Tibial artery (tissue), 4 donors: Measurements from ENCODE around the gene SELL.
"Not testable (repeated sequence)": the region's sequence is repeated elsewhere in the genome, so short reads cannot be mapped to it uniquely, and the experiment has no call there.

Source experiments
- DNase-seq, 2 donors: peaks; one replicate each; pipeline ENCODE4 v3.0.0-alpha.2; 2019
- H3K27ac ChIP-seq, 2 donors: fragments of 200-600 bp; sonication (generic) in 1 of 2; 1 replicate in 1 of 2; 2 replicates in 1 of 2; pipeline ENCODE4 v1.5.1; 2018 to 2019; ENCODE audit warnings: mild to moderate bottlenecking in 1 of 2
- H3K27me3 ChIP-seq, 2 donors: fragments of 200-600 bp; sonication (generic) in 1 of 2; one replicate each; pipeline versions ENCODE4 v1.5.1 to v1.6.0; 2016 to 2019
- H3K36me3 ChIP-seq, 3 donors: fragments of 200-600 bp; sonication (generic) in 2 of 3; one replicate each; pipeline ENCODE4 v1.5.1; 2016 to 2019; ENCODE audit warnings: mild to moderate bottlenecking in 2 of 3
- H3K4me1 ChIP-seq, 4 donors: fragments of 200-600 bp; sonication (generic) in 2 of 4; 1 replicate in 3 of 4; 2 replicates in 1 of 4; pipeline ENCODE4 v1.5.1; 2016 to 2019
- H3K4me3 ChIP-seq, 2 donors: fragments of 200-600 bp; sonication (generic) in 1 of 2; 1 replicate in 1 of 2; 2 replicates in 1 of 2; pipeline ENCODE4 v1.5.1; 2018 to 2019; ENCODE audit warnings: mild to moderate bottlenecking in 2 of 2
- H3K9me3 ChIP-seq, 3 donors: fragments of 200-600 bp; sonication (generic) in 1 of 3; one replicate each; pipeline ENCODE4 v1.5.1; 2016 to 2019
- intact Hi-C: fragments of 100-400 bp; cut with DNase I; formaldehyde crosslinking; loops from one replicate; pipeline ENCODE4 v1.15.0; 2023; ENCODE audit warnings: low total_unique reads
- TF ChIP-seq, protein P1 (sequence below), 2 experiments: fragments of 200-600 bp in 1 of 2; fragments of 450-650 bp in 1 of 2; IDR thresholded peaks; one replicate each; pipeline ENCODE4 v1.5.1; 2017 to 2019; ENCODE audit warnings: antibody characterized with exemption in 2 of 2, mild to moderate bottlenecking in 1 of 2, moderate library complexity in 1 of 2

Gene SELL

GRCh38 chr1:169722779-169723178, 11.4 kb upstream of the SELL start:
- no peak for DNase-seq
- Histone ChIP-seq H3K4me3 (no peak overlapping the region), H3K9me3 (no peaks in the 10 kb centered on the region), H3K27me3 (peaks cover 0 to 6% of the 10 kb centered on the region in 2 donors), H3K4me1 (no peaks in the 10 kb centered on the region), H3K27ac (no peak overlapping the region), H3K36me3 (no peaks in the 10 kb centered on the region)
- intact Hi-C loops, result no loop called here
- TF ChIP-seq, protein P1, sequence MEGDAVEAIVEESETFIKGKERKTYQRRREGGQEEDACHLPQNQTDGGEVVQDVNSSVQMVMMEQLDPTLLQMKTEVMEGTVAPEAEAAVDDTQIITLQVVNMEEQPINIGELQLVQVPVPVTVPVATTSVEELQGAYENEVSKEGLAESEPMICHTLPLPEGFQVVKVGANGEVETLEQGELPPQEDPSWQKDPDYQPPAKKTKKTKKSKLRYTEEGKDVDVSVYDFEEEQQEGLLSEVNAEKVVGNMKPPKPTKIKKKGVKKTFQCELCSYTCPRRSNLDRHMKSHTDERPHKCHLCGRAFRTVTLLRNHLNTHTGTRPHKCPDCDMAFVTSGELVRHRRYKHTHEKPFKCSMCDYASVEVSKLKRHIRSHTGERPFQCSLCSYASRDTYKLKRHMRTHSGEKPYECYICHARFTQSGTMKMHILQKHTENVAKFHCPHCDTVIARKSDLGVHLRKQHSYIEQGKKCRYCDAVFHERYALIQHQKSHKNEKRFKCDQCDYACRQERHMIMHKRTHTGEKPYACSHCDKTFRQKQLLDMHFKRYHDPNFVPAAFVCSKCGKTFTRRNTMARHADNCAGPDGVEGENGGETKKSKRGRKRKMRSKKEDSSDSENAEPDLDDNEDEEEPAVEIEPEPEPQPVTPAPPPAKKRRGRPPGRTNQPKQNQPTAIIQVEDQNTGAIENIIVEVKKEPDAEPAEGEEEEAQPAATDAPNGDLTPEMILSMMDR (IDR thresholded peaks at IDR 0.05), result no peak

DNA sequence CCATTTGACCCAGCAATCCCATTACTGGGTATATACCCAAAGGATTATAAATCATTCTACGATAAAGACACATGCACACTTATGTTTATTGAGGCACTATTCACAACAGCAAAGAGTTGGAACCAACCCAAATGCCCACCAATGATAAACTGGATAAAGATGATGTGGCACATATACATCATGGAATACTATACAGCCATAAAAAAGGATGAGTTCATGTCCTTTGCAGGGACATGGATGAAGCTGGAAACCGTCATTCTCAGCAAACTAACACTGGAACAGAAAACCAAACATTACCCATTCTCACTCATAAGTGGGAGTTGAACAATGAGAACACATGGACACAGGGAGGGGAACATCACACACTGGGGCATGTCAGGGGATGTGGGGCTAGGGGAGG, 3.7 kb upstream of the SELL start:
- H3K27ac ChIP-seq, H3K36me3 ChIP-seq, H3K27me3 ChIP-seq, intact Hi-C loops, DNase-seq, H3K4me3 ChIP-seq, H3K4me1 ChIP-seq: not testable (repeated sequence)
- peaks cover 0 to 11% (median 2%) of the 10 kb centered on the region in 3 donors for H3K9me3 ChIP-seq

- intact Hi-C loops, H3K4me3 ChIP-seq, H3K27ac ChIP-seq, H3K36me3 ChIP-seq, H3K4me1 ChIP-seq, H3K27me3 ChIP-seq, DNase-seq: not testable (repeated sequence)
- peaks cover 0 to 11% (median 2%) of the 10 kb centered on the region in 3 donors for H3K9me3 ChIP-seq
Measured at GRCh38 chr1:169713090-169713489, 1.7 kb upstream of the SELL start.

DNA sequence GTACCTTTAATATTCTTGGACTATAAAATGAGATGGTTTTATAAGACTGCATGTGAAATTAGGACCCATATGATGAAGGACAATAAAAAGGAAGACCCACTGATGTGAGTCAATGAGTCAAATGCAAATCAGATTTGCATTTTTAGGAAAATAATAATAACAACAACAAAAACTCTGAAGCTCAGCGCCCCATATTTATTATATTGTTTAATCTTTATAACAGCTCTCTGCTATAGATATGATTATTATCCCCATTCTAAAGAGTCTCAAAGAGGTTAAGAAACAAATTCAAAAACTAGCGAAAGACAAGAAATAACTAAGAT, 850 bp upstream of the SELL start:
- no peak overlapping the region for H3K27ac ChIP-seq
- H3K4me3 ChIP-seq, result no peak overlapping the region

DNA sequence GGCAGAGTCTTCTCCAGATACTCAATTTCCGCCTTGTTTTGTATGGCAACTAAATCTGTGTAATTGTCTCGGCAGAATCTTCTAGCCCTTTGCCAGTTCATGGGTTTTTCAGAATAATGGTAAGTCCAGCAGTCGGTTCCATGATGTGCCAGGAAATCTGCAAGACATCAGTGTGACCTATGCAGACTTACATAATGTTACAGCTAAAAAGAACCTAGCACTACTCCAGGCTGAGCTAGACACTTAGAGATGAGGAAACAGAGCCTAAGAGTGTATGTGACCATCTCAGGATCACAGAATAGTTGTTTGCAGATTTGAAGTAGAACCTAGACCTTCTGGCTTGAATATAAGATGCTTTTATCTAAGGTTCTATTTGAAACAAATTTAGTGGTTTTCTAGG, 2.8 kb downstream of the SELL start:
- Histone ChIP-seq H3K27ac (no peak overlapping the region), H3K36me3 (no peaks in the 10 kb centered on the region), H3K4me1 (peaks cover 0 to 3% (median 0%) of the 10 kb centered on the region in 4 donors), H3K27me3 (no peaks in the 10 kb centered on the region), H3K4me3 (no peak overlapping the region), H3K9me3 (peaks cover 0 to 5% (median 2%) of the 10 kb centered on the region in 3 donors)
- TF ChIP-seq, protein P1 (IDR thresholded peaks at IDR 0.05), result no peak
- intact Hi-C loops, result no loop called here
- no peak for DNase-seq

More for the DNA sequence above, 850 bp upstream of the SELL start:
- no peak for DNase-seq
- intact Hi-C loops, result no loop called here
- H3K4me1 ChIP-seq, result peaks cover 0 to 3% (median 0%) of the 10 kb centered on the region in 4 donors
- peaks cover 0 to 11% (median 2%) of the 10 kb centered on the region in 3 donors for H3K9me3 ChIP-seq
- H3K36me3 ChIP-seq, result no peaks in the 10 kb centered on the region
- no peaks in the 10 kb centered on the region for H3K27me3 ChIP-seq
- TF ChIP-seq, protein P1 (IDR thresholded peaks at IDR 0.05), result no peak

DNA sequence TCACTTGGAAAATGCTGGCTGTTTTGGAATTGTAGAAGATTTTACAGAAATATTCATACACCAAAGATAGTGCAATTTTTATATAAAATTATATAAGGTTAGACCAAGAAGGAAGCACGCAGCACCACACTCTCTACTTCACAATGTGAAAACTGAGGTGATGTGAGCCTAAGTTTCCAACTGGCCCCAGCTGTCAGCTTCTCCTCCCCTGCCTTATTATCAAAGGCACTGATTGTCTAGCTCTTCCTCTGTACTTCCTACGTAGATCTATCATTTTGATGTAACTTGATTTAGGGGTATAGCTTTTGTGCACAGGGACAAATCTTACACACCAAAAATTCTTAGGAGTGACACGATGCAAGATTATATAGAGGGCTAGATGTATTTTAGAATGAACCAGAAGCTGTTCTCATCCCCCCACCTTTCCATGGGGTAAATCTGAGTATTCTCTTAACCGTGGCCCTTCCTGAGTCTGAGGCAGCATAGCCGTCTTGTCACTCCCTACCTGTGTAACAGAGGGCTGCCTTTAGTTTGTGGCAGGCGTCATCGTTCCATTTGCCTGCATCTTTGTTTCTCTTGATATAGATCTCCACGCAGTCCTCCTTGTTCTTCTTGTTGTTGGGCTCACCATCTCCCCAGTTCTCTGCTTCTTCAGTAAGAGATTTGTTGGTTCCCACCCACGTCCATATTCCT, 3.4 kb downstream of the SELL start:
- intact Hi-C loops, result no loop called here
- Histone ChIP-seq H3K27me3 (no peaks in the 10 kb centered on the region), H3K27ac (no peak overlapping the region), H3K36me3 (no peaks in the 10 kb centered on the region), H3K4me3 (no peak overlapping the region), H3K9me3 (peaks cover 0 to 1% (median 0%) of the 10 kb centered on the region in 3 donors), H3K4me1 (peaks cover 0 to 3% (median 0%) of the 10 kb centered on the region in 4 donors)
- TF ChIP-seq, protein P1 (IDR thresholded peaks at IDR 0.05), result no peak
- DNase-seq, result no peak

DNA sequence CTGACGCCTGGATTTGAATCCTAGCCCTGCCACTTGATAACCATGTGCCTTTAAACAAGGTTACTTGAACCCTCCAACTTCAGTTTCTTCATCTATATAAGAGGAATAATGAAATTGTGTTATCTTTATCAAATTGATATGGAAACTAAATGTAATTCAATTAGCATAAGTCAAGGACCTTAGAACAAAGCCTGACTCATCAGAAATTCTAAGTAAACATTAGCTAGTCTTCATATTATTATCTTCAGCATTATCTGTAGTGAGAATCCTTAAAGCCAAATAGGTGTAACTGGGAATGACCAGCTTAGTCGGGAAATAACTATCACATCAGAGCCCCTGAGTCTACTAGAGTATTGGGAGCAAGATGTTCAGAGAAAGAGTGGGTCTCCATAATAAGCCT, 6.6 kb downstream of the SELL start:
- Histone ChIP-seq H3K9me3 (no peaks in the 10 kb centered on the region), H3K27me3 (no peaks in the 10 kb centered on the region), H3K4me1 (no peaks in the 10 kb centered on the region), H3K36me3 (no peaks in the 10 kb centered on the region), H3K4me3 (no peak overlapping the region), H3K27ac (no peak overlapping the region)
- DNase-seq, result no peak
- intact Hi-C loops, result no loop called here
- TF ChIP-seq, protein P1 (IDR thresholded peaks at IDR 0.05), result no peak
